Fibroblast of peridontal ligament (primary cell): ENCODE results near the gene SIRT6.
"Not testable (repeated sequence)": the region's sequence is repeated elsewhere in the genome, so short reads cannot be mapped to it uniquely, and the experiment has no call there.

Source experiments
- DNase-seq: peaks from one replicate; pipeline ENCODE4 v3.0.0-alpha.2; 2010; ENCODE audit errors: extremely low read depth

SIRT6 gene

DNA sequence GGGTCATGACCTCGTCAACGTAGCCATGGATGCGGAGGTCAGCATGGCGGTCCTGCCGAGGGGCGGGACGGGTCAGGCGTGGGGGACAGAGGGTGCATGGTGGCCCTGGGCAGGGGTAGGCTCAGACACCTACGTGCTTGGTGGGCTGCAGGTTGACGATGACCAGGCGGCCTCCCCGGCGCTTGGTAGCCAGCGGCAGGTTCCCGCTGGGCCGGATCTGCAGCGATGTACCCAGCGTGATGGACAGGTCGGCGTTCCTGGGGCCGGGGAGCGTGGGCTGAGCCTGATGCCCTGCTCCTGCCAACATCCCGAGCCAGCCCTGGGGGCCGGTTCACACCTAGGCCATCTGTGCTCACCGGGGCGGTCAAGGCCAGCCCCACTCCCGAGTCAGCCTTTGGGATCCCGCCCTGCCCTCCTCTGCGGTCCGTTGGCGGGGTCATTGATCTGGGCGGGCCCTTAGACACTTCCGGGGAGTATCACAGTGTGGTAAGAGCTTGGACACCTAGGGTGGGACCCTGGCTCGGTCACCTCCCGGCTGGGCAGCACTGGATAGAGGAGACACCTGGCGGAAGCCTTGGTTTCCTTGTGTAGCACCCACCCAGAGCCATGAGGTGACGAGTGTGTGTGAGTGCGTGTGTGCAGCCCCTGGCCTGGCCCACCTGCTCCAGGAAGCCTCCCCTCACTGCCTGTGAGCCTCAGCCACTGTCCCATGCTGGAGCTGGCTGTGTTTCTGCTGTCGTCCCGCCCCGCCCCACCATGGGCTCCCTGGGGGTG lies 7.3 kb downstream of the SIRT6 start:
- no peak for DNase-seq

DNA sequence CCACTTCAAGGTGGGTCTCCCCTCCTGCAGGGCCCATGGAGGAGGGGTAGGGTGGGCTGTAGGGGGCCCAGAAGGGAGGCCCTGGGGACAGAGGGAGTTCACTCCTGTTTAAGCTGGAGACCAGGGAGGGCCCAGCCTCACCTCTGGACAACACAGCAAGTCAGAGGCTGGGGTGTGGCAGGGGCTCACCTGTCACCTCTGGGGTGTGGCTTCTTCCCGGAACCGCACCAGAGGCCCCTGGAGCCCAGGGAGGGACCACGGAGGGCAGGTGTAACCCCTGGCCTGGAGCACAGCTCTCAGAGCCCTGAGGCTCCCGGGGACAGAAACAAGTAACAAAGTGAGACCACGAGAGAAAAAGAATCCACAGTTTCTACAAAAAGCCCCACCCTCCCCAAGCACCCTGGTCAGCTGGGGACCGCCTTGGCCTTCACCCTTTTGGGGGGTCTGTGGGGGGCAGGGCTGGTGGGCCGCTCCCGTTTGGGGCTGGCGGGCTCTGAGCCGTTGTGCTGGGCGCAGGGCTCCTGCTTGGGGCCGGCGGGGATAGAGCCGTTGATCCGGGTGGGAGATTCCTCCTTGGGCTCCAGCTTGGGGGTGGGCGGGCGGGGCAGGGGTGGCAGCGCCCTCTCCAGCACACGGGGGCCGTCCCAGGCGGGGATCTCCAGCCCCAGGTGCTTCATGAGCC lies 8.0 kb downstream of the SIRT6 start:
- DNase-seq: no peak

DNA sequence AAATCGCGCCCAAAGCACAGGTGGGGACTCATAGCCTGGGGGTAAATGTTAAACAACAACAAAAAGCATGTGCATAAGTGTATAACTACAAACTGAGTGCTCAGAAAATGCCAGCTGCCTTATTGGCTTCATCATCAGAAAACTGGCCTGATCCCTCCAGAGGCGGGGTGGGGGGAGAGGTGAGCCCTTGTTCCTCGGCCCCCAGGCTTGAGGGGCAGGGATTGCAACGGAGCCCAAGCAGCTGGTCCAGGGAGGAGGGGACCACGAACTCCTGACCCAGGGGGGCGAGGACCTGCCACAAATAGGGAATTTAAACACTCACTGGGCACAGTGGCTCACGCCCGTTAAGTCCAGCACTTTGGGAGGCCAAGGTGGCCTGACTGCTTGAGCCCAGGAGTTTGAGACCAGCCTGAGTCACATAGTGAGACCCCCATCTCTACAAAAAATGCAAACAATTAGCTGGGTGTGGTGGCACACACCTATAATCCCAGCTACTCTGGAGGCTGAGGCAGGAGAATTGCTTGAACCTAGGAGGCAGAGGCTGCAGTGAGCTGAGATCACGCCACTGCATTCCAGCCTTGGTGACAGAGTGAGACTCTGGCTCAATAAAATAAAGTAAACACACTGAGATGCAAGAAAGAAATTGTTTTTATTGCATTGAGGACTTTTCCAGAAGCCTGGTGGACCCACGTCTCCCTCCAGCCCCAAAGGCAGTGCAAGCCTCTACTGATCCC lies 8.7 kb downstream of the SIRT6 start:
- DNase-seq: no peak

DNA sequence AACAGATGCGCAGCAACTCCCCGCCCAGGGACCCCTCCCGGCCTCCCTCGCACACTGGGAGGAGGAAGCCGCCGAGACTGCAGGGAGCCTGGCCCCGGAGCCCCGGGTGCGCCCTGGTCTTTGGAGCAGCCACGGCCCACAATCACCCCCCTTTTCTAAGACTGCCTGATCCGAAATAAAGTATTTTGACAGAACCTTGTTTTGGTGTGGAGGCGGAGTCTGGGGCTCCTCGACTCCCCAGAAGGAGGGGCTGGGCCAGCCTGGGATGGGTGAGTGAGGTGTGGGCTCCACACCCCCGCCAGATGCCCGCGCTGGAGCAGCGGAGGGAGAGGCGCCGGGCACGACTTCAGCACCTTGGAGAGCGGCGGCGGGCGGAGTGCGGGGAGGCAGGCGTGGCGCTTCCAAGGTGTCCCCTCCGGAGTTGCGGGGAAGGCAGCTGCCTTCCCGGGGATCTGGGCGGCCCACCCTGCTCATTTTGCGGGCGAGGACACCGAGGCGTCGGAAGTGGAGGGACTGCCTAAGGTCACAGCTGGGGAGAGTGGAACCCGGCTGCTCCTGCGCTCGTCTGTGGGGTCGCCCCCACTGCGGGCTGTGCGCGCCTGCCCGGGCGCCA lies 9.4 kb downstream of the SIRT6 start:
- DNase-seq: peak; percentile 10

DNA sequence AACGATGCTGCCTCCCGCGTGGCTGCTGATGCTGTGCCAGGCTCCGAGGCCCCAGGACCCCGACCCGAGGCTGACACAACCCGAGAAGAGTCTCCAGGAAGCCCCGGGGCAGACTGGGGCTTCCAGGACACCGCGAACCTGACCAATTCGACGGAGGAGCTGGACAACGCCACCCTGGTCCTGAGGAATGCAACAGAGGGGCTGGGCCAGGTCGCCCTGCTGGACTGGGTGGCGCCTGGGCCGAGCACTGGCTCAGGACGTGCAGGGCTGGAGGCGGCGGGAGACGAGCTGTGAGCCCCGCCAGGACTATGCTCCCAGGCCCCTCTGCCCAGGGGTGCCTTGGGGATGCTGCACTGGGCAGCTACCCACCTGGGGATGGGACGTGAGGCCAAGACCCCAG lies 10.7 kb downstream of the SIRT6 start:
- no peak for DNase-seq

DNA sequence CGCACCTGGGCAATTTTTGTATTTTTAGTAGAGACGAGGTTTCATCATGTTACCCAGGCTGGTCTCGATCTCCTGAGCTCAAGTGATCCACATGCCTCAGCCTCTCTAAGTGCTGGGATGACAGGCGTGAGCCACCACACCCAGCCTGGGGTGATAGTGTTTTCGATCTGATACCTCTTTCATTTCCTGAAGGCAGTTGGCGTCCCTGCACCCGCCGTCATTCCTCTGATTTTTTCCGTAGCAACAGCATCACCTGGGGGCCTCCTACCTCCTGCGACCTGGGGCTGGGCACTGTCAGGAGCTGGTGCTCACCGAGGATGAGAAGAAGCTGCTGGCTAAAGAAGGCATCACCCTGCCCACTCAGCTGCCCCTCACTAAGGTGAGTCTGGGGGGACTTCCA lies 18.1 kb downstream of the SIRT6 start:
- DNase-seq: no peak

DNA sequence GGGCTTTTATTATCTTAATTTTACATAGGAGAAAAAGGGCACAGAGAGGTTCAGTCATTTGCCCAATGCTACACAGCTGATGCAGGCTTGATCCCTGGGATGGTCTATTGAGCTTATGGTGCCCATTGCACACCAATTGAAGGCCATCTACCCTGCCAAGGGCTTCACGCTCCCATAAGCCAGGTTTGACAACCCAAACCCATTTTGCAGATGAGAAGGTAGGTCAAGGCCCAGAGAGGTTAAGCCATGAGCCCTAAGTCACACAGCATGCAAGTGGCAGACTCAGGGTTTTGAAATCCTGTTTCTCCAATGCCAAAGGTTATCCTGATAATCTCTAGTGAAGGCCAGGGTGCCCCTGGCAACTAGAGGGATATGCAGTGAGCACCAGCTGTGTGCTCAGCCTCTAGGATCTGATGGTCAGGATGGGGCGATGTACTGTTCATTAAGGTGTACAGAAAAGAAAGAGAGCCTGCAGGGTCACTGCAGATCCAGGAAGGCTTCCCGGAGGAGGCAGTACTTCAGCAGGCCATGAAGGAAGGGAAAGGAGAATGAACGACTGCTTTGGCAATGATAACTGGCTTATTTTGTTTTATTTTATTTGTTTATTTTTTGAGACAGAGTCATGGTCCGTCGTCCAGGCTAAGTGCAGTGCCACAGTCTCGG lies 20.8 kb downstream of the SIRT6 start:
- no peak for DNase-seq

DNA sequence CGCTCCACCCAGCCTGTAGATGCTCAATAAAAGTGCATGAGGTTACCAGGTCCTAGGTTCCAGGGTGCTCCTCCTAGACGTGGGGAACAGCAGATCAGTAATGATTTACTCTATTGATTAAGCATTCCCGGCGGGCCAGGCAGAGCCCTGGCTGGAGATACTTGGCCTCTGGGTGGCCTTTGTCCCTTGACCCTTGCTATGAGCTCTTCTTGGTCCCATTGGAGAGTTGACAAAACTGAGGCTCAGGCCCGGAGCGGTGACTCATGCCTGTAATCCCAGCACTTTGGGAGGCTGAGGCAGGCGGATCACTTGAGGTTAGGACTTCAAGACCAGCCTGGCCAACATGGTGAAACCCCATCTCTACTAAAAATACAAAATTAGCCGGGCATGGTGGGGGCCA lies 24.4 kb downstream of the SIRT6 start:
- not testable (repeated sequence) for DNase-seq

DNA sequence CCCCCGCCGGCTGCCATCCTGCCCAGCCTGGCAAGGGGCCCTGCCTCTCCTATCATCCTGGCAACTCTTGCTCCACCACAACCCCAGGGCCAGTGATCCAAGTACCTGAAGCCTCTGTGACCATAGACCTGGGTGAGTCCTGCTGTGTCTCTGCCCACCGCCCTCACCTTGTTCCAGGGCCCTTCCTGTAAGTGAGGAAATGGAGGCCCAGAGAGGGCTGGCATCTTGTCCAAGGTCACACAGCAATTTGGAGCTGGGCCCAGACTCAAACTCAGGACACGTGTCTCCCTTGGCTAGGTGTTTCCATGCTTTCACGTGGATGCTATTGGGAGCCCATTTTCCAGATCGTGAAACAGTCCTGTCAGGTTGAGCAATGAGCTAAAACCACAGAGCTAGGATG lies 25.2 kb downstream of the SIRT6 start:
- no peak for DNase-seq

DNA sequence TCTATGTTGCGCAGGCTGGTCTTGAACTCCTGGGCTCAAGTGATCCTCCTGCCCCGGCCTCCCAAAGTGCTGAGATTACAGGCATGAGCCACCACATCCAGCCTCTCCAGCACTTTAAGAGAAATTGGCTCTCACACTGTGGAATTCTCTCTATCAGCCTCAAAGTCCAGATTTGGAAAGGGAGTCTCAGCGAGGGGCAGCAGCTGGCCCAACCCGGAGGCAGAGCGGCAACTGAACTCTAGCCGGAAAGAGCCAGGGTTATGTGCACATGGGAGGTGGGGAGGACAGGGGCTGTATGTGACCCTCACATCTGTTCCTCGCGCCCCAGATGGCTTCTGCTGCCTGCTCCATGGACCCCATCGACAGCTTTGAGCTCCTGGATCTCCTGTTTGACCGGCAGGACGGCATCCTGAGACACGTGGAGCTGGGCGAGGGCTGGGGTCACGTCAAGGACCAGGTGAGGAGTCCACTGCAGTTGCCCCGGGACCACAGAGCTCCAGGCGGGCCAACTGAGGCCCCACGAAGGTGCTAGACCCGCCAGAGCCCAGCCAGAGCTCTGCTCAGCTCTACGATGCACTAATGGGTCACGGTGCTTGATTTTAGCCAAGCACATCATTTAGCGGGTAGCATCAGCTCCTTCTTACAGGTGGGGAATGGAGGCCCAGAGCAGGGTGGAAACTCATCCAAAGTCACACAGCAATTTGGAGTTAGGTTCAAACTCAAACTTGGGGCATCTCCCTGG lies 27.6 kb downstream of the SIRT6 start:
- DNase-seq: no peak

DNA sequence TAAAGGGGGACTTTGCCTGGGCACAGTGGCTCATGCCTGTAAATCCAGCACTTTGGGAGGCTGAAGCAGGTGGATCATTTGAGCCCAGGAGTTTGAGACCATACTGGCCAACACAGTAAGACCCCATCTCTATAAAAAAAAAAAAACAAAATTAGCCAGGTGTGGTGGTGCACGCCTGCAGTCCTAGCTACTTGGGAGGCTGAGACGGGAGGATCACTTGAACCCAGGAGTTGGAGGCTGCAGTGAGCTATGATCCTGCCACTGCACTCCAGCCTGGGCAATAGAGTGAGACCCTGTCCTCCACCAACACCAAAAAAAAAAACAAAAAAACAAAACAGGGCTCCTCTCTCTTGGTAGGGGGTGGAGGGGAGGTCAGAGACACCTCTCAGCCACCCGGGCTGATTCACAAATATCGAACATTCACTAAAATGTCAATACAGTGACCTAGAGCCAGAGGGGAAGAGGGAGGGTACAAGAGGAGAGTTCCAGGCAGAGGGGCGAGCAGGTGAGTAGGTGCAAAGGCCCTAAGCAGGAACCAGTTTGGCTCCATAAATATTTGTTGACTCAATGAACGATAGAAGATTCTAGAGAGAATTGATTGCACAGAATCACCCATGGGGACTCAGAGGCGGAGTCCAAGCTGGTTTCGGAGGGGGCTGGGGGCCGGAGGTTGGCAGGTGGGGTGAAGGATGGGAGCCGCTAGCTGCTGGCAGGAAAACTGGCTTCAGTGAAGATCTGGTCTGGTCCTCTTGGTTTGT lies 29.9 kb downstream of the SIRT6 start:
- DNase-seq: no peak

DNA sequence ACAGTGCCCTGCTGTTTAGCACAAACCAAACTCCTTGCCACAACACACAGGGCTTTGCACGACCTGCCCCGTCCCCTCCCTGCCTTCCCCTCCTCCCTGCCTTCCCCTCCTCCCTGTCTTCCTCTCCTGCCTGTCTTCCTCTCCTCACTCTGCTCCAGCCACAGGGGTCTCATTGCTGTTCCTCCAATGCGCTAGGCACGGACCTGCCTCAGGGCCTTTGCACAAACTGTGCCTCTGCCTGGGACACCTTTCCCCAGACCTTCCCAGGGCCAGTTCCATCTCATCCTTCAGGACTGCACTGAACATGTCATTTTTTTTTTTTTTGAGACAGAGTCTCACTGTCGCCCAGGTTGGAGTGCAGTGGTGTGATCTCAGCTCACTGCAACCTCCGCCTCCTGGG lies 30.7 kb downstream of the SIRT6 start:
- no peak for DNase-seq

DNA sequence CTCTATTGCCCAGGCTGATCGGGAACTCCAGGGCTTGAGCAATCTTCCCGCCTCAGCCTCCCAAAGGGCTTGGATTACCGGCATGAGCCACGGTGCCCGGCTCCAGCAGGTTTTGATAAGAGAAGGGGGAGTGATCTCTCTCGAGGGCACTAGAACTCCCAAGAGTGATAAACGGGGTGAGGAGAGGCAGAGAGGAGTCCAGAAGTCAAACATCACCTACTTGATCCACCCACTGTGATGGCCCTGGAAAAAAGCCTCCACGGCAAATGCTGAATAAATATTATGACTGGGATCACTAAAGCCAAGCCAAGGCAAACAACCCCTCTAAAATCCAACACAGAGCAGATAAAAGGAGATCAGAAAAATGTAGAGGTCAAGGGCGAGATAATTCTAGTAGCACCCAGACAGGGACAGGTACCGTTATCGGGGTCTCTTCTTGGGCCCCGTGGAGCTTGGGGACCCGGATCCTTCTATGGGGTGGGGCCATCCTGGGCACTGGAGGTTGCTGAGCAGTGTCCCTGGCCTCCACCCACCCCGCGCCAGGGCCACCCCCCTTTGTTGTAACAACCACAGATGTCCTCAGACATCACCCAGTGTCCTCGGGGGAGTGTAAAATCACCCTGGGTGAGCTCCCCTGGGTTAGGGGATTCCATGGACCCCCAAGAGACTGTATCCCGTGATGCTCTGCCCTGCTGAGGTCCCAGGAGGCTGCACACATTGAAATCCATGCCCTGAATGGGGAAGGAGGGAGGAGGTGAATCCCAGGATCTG lies 32.7 kb downstream of the SIRT6 start:
- no peak for DNase-seq

DNA sequence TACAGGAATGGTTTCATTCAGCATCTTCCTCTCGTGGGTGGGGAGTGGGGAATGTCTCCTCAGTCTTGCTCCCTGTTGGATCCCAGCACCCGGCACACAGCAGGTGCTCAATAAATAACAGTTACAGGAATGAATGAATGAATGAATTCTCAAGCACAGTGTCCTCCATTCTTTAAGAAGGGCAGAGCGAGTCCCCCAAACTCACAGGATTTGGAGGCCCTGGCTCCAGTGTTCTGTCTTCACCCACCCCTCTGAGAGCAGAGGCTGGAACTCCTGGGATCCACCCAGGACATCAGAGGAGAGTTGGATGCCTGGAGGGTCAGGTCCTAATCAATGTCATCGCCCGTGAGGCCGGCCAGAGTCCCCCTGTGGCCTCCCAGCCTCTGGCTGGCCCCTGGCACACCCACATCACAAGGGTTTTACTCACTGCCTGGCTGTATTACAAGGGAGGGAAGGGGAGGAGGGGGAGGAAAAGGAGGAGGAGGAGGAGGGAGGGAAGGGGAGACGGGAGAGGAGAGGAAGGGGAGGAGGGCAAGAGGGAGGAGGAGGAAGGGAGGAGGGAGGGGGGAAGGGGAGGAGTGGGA lies 37.6 kb downstream of the SIRT6 start:
- DNase-seq: peak; percentile 64

DNA sequence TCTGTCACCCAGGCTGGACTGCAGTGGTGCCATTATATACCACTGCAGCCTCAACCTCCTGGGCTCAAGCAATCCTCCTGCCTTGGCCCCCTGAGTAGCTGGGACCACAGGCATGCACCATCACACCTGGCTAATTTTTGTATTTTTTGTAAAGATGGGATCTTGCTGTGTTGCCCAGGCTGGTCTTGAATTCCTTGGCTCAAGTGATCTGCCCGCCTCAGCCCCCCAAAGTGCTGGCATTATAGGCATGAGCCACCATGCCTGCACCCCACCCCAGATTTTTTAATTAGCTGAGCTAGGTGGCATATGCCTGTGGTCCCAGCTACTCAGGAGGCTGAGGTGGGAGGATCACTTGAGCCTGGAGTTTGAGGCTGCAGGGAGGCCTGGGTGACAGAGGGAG lies 39.4 kb downstream of the SIRT6 start:
- not testable (repeated sequence) for DNase-seq

DNA sequence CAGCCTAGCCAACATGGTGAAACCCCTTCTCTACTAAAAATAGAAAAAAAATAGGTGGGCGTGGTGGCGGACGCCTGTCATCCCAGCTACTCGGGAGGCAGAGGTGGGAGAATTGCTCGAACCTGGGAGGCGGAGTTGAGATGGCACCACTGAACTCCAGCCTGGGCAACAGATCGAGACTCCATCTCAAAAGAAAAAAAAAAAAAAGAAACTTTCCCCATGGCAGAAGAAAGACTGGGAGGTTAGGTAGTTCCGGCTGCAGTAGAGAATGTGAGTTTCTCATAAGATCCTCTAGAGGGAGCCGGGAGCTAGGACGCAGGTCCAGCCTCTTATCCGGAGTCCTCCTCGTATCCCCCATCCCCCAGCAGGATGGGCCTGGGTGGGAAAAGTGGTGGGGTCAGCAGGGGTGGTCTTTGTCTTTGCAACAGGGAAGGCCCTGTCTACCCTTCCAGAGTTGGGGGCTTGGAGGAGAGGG lies 42.1 kb downstream of the SIRT6 start:
- peak; percentile 68 for DNase-seq

DNA sequence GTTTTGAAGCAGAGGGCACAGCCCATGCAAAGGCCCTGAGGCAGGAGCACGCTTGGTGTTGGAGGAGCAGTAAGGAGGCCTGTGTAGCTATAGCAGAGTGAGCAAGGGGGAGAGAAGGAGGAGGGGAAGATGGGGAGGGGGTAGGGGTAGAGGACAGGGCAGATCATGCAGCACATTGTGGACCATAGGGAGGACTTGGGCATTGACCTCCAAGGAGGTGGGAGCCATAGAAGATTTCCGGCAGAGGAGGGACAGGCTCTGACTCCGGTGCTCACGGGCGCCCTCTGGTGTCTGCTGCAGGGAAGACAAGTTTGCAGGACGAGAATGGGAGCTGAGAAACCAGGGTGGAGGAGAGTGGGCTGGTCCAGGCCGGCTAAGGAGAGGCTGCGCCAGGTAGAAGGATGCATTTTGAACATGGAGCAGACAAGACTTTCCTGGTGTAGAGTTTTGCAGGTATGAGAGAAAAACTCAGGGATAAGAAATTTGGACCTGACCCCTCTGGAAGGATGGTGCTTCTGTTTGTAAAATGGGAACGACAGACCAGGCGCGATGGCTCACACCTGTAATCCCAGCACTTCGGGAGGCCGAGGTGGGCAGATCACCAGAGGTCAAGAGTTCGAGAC lies 42.6 kb downstream of the SIRT6 start:
- DNase-seq: peak; percentile 38

DNA sequence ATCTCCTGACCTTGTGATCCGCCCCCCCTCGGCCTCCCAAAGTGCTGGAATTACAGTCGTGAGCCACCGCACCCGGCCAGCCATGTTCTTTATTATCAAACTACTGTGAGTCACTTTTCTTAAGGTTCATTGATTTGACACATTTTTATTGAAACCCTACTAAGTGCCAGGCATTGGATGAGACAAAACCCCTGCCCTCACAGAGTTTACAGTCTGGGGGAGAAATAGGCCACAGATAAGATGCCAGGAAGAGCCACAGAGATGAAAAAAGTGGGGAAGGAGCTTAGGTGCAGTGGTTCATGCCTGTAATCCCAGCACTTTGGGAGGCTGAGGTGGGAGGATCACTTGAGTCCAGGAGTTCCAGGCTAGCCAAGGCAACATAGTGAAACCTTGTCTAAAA lies 43.9 kb downstream of the SIRT6 start:
- DNase-seq: no peak

DNA sequence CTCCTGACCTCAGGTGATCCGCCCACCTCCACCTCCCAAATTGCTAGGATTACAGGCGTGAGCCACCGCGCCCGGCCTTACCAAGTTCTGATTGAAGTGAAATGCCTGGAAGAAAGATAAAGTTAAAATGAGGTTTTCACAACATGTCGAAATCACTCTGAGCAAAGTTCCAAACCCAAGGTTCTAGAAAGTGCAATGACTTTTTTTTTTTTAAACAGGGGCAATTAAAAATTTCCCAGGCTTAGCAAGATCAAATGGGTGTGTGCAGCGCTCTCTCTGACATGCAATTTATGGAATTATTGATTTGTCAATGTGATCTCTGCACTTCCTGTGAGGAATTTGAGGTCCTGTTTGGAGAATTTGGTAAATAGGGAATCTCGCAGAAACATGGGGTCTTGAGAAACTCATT lies 45.7 kb downstream of the SIRT6 start:
- no peak for DNase-seq
